Measurements from ENCODE around the gene KATNAL1. TPM values are rescaled to one million over a fixed set of nuclear protein-coding genes. Genes with fewer than 3 reads are reported as not detected.

The KATNAL1 gene
- total and polyA plus RNA-seq, 10 of the 15 experiments (the other 5 are each of a cell fraction or from before 2014, with no cell fraction given) = 6.5 to 18.7 (median 11.7) TPM

DNA sequence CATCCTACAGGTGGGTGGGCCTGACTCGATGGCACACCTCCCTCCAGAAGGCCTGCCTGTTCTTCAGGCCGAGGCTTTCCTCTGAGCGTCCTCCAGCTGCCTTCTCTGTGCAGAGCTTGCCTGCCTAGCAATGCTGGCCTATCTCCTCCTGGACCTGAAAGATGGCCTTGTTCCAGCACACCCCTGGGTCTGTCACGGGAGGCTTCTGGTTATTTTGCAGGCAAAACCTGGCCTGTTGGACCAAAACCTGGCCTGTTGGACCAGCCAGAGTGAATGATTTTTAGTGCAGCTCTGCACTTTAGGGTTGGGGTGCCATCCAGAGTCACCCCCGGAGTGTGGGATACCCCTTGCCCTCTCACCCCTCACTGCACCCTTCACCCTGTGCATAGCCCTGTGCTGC, 128.4 kb downstream of the KATNAL1 start (continued):
- TF ChIP-seq CEBPZ (IDR thresholded peaks at IDR 0.05; ENCODE audit: low read depth, low read length) = no peak
- no peak for TF ChIP-seq BCL11A (IDR thresholded peaks at IDR 0.05; ENCODE audit: low read depth, low read length)
- TF ChIP-seq ZSCAN29 (IDR thresholded peaks at IDR 0.05) = no peak
- no peak for TF ChIP-seq MYB (IDR thresholded peaks at IDR 0.05; ENCODE audit: borderline replicate concordance, low read depth, low read length)
- TF ChIP-seq RB1 (IDR thresholded peaks at IDR 0.05; ENCODE audit: borderline replicate concordance) = no peak
- no peak for TF ChIP-seq ZNF622 (IDR thresholded peaks at IDR 0.05)
- TF ChIP-seq NR2C1 (IDR thresholded peaks at IDR 0.05) = no peak
- TF ChIP-seq, protein P1, sequence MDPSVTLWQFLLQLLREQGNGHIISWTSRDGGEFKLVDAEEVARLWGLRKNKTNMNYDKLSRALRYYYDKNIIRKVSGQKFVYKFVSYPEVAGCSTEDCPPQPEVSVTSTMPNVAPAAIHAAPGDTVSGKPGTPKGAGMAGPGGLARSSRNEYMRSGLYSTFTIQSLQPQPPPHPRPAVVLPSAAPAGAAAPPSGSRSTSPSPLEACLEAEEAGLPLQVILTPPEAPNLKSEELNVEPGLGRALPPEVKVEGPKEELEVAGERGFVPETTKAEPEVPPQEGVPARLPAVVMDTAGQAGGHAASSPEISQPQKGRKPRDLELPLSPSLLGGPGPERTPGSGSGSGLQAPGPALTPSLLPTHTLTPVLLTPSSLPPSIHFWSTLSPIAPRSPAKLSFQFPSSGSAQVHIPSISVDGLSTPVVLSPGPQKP (IDR thresholded peaks at IDR 0.05; ENCODE audit: low read depth, low read length) = no peak
- no peak for TF ChIP-seq TARDBP (IDR thresholded peaks at IDR 0.05; ENCODE audit: borderline replicate concordance)
- TF ChIP-seq IRF4 (IDR thresholded peaks at IDR 0.05; ENCODE audit: low read depth, low read length) = no peak
- no peak for TF ChIP-seq TCF7 (IDR thresholded peaks at IDR 0.05; ENCODE audit: borderline replicate concordance)
